ENCODE results near the gene HIP1R. TPM values are rescaled to one million over a fixed set of nuclear protein-coding genes. Genes with fewer than 3 reads are reported as not detected.

Gene HIP1R
- total and polyA plus RNA-seq, 10 of the 15 experiments (the other 5 are each of a cell fraction or from before 2014, with no cell fraction given) = 0.18 to 27.7 (median 11.7) TPM

GRCh38 chr12:122893208-122894153, 58.2 kb downstream of the HIP1R start (continued):
- TF ChIP-seq BCL3 (IDR thresholded peaks at IDR 0.05; ENCODE audit: borderline replicate concordance, insufficient read depth, low read depth, low read length, poor library complexity, severe bottlenecking) (no peak), USF1 (IDR thresholded peaks at IDR 0.05; ENCODE audit: borderline replicate concordance, extremely low read length, insufficient read depth, low read depth, low read length) (no peak), POLR2AphosphoS5 (IDR thresholded peaks at IDR 0.05; ENCODE audit: low read length) (no peak), EED (IDR thresholded peaks at IDR 0.05; ENCODE audit: low read depth) (peak; percentile 79), ASH2L (IDR thresholded peaks at IDR 0.05; ENCODE audit: borderline replicate concordance, low read depth) (no peak), ZBTB33 (IDR thresholded peaks at IDR 0.05) (no peak), RCOR1 (conservative IDR thresholded peaks at IDR 0.05; ENCODE audit: low read depth, low read length) (no peak), CREM (IDR thresholded peaks at IDR 0.05; ENCODE audit: low read depth) (0 out of 2 replicates have a peak, but pooled peaks have one; percentile 20), ELK1 (IDR thresholded peaks at IDR 0.05; ENCODE audit: low read depth, low read length) (no peak), SMC3 (IDR thresholded peaks at IDR 0.05; ENCODE audit: borderline replicate concordance, low read length) (no peak), PRDM15 (CRISPR knock-in tag; IDR thresholded peaks at IDR 0.05) (no peak), MAX (IDR thresholded peaks at IDR 0.05; ENCODE audit: low read depth, low read length) (no peak), ZNF687 (IDR thresholded peaks at IDR 0.05) (no peak)

All from GM12878 (cell line).